HG02973 (cell line): ENCODE data around the gene G3BP2.

ENCODE experiments used
- ATAC-seq: cut with Tn5 transposase; IDR thresholded peaks from one replicate; pipeline ENCODE4 v1.9.1; 2021; ENCODE audit warnings: moderate library complexity; ENCODE audit not compliant: unreplicated experiment

The G3BP2 gene

DNA sequence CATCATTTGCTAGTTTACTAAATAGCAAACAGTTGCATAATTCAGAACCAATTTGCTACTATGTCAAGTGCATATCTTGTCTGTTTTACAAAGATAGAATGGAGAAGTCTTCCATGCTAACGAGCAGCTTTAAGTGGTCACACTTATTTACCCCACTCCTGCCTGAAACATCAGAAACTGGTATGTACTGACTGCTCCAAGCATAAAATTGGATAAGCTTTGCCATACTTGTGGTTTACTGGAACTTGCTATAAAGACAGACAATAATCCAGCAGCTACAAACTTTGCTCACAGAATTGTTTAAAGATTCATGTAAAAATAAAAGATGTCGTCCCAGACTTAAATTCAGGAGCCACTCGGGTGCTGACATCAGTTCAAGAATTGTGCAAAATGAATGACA, 29.6 kb downstream of the G3BP2 start:
- no peak for ATAC-seq

DNA sequence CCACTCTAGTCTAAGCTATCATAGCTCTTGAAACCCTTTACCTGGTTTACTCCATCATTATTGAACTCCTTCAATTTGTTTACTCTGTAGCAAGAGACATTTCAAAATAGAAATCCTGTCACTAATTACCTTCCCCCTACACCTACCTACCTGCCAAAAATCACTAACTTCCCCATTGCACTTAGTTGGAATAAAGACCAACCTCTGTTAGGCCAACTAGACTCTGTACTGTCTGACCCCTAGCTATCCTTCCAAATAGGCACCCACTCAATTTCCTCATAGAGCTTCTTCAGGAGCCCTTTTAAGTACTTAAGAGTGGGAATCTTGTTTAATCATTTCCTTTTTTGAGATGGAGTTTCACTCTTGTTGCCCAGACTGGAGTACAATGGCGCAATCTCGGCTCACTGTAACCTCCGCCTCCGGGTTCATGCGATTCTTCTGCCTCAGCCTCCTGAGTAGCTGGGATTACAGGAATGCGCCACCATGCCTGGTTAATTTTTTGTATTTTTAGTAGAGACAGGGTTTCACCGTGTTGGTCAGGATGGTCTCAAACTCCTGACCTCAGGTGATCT, 34.0 kb downstream of the G3BP2 start:
- no peak for ATAC-seq

DNA sequence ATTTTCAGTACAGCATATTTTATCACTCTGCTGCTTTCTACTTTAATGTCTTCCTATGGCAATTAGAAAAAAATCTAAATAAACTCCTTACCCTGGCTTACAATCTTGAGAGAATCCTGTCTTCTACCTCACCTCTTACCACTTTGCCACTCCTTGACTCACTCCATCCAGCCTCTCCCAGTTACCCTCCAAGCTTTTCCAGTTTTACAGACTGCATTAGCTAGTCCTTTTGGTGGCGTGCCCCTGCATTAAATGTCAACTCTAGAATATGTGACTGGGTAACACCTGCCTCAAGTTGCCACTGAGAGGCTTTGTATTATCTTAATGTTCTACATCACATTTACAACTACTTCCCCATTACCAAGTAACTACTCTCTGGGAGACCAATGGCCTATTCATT, 35.4 kb downstream of the G3BP2 start:
- no peak for ATAC-seq

DNA sequence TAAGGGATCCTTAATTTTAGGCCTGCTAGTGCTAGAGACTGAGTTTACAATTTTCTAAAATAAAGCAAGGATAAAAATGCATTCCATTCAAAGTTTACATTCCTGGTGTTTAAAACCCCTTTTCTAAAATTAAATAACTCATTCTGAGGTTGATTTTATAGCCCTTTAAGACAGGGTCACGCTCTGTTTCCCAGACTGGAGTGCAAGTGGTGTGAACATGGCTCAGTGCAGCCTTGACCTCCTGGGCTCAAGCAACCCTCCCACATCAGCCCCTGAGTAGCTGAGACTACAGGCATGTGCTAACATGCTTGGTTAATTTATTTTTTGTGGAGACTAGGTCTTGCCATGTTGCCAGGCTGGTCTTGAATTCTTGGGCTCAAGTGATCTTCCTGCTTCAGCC, 36.0 kb downstream of the G3BP2 start:
- no peak for ATAC-seq

DNA sequence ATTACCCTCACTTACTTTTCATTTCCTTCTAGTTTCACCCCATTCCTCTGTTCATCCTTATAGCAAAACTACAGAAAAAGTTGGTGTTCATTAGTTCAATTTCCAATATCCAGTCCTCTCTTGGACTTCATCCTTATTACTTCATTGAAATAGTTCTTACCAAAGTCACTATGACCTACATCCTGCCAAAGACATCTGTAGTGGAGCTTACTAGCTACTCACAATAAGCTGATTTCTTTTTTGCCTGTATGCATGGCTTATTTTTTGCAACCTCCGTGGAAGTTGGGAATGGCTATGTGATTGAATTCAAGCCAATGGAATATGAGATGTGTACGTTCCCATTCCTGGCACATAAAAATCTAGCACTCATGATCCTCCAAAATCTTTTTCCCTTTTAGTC, 38.3 kb downstream of the G3BP2 start:
- ATAC-seq = no peak

DNA sequence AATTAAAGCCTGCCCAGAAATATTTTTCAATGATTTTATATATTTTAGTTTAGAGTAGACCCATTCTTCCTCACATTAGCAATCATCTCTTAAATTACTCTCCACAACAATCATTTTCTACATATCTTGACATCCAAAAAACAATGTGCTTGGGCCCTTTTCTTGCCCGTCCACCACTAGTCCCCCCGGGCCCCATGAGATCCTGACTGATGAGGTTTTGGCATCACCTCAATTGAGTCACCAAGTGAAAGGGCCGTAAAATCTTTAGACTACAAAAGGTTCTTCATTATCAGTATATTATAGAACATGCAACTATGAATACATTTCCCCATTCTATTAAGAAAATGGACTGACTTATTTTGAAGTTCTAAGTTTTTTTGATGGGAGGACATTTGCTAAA, 38.9 kb downstream of the G3BP2 start:
- no peak for ATAC-seq

DNA sequence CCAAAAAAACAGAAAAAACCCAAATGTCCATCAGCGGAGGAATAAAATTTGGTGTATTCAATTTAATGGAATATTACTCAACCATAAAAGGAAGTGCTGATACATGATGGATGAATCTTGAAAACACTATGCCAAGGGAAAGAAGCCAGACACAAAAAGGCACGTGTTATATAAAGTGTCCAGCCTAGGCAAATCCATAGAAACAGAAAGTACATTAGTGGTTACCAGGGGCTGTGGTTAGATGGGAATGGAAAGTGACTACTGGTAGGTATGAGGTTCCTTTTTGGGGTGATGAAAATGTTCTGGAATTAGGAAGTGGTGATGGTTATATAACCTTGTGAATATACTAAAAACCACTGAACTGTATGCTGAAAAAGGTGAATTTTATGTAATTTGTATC, 39.4 kb downstream of the G3BP2 start:
- no peak for ATAC-seq

DNA sequence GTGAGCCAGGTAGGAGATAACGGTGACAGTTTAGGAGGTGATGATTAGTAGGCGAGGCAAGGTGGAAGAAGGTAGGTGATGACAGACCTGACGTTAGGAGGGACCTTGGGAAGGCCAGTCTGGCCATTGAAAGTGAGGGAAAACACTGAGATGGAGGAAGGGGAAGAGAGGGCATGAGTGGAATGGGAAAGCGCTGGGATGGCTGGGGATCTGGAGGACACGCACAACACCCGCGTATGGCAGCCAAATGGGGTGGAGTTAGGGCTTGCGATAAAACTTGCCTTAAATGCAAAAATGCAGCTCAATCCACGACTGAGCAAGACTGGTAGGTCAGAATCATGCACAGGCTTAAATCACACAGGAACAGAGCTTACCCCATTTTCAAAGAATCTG, 42.3 kb downstream of the G3BP2 start:
- no peak for ATAC-seq

DNA sequence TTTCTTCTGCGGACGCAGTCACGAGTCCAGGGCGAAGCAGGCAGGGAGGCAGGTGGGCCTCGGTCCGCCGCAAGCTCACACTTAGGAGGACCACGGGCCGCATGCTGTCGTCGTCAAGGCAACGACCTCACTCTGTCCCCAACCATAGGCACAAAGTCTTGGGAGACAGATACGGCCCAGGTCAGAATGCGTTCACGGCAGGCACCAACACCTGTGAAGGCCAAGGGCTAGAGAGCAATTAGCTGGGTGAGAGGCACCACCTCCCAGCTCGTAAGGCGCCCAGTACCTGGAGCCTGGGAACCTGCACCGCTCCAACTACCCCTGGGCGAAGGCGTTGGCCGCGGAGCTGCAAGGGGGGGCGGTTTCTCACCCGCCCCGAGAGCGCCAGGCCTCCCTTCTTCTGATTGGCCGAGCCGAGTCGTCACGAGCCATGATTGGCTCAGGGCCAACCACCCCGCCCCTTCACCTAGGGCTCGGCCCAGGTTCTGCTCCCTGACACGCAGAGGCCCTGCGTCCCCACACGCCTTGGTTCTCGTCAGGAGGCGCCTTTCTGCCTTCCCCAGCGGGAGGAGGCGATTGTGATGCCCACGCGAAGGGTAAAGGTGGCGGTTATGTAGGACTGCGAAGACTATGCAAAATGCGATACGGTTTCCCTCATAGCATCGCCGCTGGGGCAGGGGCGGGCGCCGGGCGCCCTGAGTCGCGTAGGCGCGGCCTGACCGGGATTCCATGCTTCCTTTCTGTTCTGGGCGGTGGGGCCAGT, 42.9 kb downstream of the G3BP2 start, which contains the start of gene CDKL2:
Gene CDKL2 (minus strand): TSS at position 355 of the 763 bp plus-strand sequence. CDS start 4,540 bp downstream, outside the sequence.
- ATAC-seq = peak; percentile 98

DNA sequence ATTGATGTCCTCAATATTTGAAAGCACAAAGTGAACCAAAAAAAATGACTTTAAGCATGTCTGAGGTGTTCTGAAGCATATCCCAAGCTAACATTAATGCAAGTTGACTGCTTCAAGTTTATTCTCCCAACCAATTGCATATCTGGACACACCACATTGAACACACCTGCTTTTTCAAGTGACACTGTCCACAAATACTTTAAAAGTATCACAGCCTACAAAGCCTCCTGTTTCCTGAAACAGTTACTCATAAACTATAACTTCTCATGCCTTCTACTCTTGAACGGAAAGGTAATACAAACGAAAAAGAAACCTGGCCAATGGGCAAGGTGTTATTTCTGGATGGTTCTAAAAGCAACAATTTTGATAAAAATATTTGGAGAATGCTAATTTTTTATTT, 44.0 kb downstream of the G3BP2 start:
- ATAC-seq = no peak

DNA sequence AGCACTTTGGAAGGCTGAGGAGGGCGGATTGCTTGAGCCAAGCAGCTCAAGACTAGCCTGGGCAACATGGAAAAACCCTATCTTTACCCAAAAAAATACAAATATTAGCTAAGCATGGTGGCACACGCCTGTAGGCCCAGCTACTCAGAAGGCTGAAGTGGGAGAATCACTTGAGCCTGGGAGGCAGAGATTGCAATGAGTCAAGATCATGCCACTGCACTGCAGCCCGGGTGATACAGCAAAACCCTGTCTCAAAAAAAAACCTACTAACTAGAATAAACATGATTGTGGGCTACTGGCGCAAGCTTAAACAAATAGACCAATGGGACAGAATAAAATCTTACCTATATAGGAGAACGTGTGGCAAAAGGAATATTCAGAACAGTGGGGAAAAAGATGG, 50.2 kb downstream of the G3BP2 start:
- no peak for ATAC-seq

DNA sequence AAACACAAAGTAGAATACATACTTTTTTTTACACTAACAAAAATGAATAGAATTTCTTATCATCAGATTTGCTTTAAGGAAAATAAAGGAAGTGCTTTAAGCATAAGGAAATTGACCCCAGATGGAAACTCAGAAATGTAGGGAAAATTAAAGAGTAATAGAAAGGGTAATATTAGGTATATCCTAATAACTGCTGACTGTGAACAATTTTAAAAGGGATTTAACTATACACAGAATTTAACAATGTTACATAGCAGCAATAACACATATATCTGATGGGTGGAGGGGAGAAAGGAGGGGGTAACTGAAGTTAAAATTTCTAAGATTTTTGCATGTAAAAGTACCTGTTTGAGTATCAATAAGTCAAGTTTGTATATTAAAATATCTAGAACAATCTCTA, 51.5 kb downstream of the G3BP2 start:
- ATAC-seq = no peak

DNA sequence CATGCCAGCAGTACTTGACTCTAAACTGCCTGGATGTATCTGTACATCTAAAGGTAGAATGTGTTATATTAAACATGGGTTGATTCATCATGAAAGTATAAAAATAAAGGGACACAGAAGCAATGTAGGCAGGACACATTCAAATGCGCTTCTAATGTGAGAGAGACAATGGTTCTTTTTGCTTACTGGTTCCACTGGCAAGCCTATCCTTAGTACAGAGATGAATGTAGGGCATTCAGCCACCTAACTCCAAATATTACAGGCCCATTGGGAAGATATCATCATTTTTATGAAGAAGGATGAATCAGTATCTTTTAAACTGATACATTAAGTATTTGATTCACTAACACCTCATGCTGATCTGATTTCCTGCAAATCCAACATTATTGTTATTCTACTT, 60.9 kb downstream of the G3BP2 start:
- no peak for ATAC-seq

DNA sequence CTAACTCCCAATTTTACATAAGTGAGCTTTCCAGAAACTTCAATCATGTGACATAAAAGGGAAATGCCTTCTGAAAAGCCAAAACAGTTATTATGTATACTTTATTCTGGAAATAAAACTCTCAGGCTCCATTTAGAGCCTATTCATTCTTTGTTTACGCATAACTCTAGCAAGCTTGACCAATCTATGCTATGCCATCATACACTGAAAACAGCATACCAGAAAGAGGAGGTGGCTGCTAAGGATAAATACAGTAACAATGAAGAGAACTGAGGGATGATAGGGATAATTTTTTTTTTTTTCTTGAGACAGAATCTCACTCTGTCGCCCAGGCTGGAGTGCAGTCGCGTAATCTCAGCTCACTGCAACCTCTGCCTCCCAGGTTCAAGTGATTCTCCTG, 67.3 kb downstream of the G3BP2 start:
- ATAC-seq = no peak

DNA sequence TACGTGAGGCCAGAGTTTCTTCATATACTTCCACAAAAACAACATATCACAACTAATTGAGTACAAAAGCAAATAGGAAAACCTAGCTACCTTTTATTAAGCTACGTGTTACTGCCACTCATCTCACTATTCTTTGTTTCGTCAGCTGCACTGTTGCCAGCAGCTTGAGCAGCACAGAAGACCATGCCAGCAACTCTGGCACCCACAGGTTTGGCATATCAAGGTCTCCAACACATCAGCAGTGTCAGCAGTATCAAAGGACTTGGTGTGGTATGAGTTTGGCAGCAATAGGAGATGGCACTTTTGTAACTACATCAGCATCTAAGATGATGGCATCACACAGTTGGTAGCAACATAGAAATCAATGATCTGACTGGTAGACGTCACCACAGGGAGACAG, 73.6 kb downstream of the G3BP2 start:
- no peak for ATAC-seq

DNA sequence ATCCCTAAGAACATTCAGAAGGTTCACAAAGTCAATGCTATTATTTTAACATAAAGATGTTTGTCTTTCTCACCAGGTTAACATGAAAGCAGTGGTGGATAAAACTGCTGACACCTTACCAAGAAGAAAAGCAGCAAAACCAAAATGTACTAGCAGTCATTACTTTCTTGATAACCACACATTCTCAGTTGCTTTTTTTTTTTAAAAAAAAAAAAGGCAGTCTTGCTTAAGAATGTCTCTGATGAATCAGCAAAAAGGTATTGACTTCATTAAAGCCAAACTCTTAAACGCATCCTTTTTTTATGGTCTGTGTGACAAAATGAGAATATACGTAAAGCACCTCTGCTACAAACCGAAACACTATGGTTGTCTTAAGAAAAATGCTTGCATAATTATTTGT, 74.8 kb downstream of the G3BP2 start:
- ATAC-seq = no peak

DNA sequence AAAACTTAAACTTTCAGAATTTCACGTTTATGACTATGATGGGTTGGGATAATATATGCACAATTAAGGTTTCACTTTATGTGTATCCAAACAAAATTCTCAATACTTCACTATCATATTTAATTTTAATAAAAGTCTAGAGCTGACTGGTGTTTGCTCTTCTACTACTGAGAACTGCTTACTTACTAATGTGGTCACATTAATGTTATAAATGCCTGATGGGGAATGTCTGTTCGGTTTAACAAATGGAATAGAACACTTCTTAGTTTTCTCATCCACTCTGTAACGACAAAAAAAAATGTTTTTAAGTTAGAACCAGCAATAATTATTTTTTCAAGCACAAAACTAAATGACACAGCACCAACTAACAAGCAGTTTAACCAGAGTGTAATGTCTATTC, 77.2 kb downstream of the G3BP2 start:
- no peak for ATAC-seq

DNA sequence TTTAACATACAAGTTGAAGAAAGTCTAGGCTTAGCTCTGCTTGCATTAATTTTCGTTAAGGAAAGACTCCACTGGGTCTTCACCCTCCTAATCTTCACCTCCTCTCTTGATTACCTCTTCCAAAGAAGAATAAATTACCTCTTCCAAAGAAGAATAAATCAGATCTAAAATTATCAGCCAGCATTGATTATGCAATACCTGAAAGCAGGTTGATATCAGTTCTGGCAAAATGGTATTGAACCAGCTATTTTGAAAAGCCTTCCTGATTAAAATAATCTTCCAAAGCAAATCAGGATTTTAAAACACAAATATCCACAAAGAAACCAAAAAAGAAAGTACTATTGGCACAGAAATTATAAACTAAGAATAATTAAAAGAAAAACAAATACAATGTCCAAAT, 79.8 kb downstream of the G3BP2 start:
- ATAC-seq = no peak
